ENCODE results near the gene HAGHL. TPM values are rescaled to one million over a fixed set of nuclear protein-coding genes. Genes with fewer than 3 reads are reported as not detected.

Gene HAGHL, protein sequence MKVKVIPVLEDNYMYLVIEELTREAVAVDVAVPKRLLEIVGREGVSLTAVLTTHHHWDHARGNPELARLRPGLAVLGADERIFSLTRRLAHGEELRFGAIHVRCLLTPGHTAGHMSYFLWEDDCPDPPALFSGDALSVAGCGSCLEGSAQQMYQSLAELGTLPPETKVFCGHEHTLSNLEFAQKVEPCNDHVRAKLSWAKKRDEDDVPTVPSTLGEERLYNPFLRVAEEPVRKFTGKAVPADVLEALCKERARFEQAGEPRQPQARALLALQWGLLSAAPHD
- total RNA-seq (10 to 100 TPM in 1 of 2 donors, 1 to 10 TPM in 1; 9.8 to 12.5 TPM), total RNA-seq (6.4 to 6.7 reads per million in 2 donors)

DNA sequence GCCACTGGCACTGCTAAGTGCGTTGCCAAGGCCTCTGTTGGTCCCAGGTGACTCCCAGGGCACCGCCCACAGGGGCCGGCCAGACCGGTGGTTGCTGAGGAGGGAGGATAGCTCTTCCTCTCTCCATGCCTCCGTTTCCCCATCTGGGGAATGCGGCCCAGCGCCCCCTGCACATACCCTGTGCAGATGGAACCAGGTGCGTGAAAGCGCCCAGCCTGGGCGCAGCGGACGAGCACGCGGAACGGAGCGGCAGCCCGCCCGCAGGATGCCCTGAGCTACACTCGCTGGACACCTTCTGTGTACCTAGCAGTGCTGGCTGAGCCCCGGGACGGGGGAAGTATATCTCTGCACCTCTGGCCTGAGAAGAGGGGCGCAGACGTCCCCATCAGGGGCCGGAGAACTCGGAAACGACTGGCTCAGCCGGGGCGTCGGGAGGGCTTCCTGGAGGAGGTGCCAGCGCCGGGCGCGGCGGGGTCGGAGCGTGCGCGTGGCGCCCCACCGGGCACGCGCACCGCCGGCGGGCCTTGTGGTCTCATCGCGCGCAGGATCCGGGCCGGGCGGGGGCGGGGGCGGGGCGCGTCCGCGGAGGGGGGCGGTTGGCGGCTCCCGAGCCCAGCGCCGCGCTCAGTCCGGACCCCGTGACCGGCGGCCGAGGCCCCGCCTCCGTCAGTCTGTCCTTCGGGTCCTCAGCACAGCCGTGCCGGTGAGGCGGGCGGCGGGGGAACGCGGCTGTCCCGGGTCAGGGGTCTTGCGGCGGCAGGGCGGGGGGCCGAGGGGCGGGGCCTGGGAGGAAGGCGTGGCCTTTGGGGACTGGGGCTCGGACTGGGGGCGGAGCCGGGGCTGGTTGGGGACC lies at the start of gene HAGHL, which contains the start of gene CCDC78:
TSS of gene HAGHL (plus strand) at position 669 of the 853 bp plus-strand sequence. CDS start 404 bp downstream, outside the sequence.
TSS of gene CCDC78 (minus strand) at position 6 of the 853 bp plus-strand sequence. CDS start 76 bp downstream, outside the sequence.
- Mint-ChIP-seq H3K36me3 (ENCODE audit: low read depth) (no peaks in the 10 kb centered on the region), H3K4me1 (no peaks in the 10 kb centered on the region), H3K4me3 (peak within 1 kb of the TSS; percentile 83), H3K27ac (peak within 1 kb of the TSS; percentile 54), H3K27me3 (no peaks in the 10 kb centered on the region)
- no peaks in the 10 kb centered on the region for H3K9me3 ChIP-seq (ENCODE audit: control insufficient read depth, low read length, poor library complexity, severe bottlenecking)
- DNase-seq = peak in 2 of 3 donors; percentile 50 to 56
- peak; percentile 23 for ATAC-seq

DNA sequence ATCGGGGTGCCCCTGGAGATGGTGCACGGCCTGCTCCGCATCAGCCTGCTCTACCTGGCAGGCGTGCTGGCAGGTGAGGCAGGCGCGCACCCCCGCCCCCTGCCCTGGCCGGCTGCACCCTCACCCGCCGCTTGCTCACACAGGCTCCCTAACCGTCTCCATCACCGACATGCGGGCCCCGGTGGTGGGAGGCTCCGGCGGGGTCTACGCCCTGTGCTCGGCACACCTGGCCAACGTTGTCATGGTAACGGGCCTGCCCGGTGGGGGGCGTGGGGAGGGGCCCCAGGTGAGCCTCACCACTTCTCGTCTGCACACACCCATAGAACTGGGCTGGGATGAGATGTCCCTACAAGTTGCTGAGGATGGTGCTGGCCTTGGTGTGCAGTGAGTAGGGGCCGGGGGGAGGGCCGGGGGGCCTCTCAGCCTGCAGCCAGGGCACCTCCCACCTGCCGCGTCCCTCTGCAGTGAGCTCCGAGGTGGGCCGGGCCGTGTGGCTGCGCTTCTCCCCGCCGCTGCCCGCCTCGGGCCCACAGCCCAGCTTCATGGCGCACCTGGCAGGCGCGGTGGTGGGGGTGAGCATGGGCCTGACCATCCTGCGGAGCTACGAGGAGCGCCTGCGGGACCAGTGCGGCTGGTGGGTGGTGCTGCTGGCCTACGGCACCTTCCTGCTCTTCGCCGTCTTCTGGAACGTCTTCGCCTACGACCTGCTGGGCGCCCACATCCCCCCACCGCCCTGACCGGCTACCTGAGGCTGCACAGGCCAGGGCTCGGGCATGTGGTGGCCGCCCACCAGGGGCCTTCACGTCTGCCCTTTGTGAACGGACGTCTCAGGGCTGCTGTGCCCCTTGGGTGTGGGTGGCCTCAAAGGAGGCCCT lies 49.4 kb upstream of the HAGHL start:
- Mint-ChIP-seq H3K27me3 (no peaks in the 10 kb centered on the region), H3K27ac (no peak overlapping the region), H3K4me3 (peak overlapping the region; percentile 80), H3K4me1 (peaks cover 20% of the 10 kb centered on the region), H3K36me3 (ENCODE audit: low read depth) (no peaks in the 10 kb centered on the region)
- no peaks in the 10 kb centered on the region for H3K9me3 ChIP-seq (ENCODE audit: control insufficient read depth, low read length, poor library complexity, severe bottlenecking)
- no peak for ATAC-seq
- DNase-seq = no peak

DNA sequence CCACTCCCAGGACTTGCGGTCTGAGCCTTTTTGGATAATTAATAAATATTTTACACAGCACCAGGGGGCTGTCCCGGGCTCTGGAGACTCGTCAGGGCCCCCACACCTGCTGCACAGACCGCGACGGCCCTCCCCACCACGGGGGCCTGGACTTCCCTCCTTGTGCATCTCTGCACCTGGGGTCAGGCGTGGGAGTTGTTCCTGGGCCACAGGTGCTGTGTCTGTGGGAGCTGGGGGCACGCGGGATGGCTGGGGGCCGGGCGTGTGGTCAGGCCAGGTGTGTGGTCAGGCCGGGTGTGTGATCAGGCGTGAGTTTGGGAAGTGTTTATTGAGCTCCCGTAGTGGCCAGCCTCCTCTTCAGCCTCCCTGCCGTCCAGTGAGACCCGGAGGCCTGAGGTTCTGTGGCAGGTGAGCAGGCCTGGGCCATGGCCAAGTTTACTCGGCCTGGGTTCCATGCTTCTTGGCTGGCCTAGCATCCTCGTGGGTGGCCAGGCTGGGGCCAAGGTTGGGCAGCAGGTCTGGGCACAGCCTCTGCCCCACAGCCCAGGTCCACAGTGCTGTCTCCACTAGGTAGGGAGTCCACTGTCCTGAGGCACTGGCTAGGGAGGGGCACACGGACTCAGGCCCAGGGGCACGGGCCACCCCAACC lies 48.6 kb upstream of the HAGHL start:
- Mint-ChIP-seq H3K4me1 (peaks cover 25% of the 10 kb centered on the region), H3K36me3 (ENCODE audit: low read depth) (no peaks in the 10 kb centered on the region), H3K27ac (peak overlapping the region; percentile 34), H3K4me3 (peak overlapping the region; percentile 76), H3K27me3 (no peaks in the 10 kb centered on the region)
- H3K9me3 ChIP-seq (ENCODE audit: control insufficient read depth, low read length, poor library complexity, severe bottlenecking) = no peaks in the 10 kb centered on the region
- no peak for ATAC-seq
- DNase-seq = no peak

DNA sequence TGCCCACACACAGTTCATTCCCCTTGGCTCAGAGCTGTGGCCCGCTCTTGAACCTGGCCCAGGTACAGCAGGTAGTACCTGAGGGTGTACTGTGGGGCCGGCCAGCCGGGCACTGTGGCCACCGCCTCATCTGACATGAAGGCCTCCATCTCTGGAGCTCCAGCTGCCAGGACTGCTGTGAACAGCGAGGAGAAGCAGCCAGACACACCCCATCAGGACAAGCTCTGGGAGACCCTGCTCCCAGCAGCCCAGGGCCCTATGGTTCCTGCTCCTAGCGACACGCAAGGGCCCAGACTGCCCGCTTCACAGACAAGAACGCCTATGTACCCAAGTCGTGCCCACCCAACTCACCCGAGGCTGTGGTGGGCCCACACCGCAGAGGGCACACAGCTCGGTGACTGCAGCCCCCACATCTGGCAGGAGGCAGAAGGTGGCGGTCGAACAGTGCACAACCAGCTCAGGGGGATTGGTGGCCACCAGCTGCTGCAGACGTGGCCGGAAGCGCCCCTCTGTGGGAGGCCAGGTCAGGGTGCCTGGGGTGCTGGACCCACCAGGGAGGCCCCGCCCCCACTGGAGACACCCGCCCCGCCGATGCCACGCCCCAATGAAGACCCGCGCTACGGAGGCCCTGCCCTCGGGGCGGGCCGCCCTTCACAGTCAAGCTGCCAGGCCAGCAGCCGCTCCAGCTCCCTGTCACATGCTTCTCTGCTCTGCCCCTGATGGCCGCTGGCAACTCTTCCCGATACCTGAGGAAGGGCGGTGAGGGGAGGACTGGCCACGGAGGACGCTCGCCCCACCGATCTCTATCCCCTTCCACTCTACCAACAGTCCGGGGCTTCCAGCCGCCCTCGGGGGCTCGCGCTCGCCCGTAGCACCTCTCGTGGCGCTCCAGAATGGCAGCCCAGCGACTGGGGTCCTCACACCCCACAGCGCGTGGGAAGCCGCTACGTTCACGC lies 47.8 kb upstream of the HAGHL start:
- Mint-ChIP-seq H3K4me3 (peak overlapping the region; percentile 82), H3K4me1 (peaks cover 26% of the 10 kb centered on the region), H3K36me3 (ENCODE audit: low read depth) (no peaks in the 10 kb centered on the region), H3K27me3 (no peaks in the 10 kb centered on the region), H3K27ac (peak overlapping the region; percentile 34)
- H3K9me3 ChIP-seq (ENCODE audit: control insufficient read depth, low read length, poor library complexity, severe bottlenecking) = no peaks in the 10 kb centered on the region
- ATAC-seq (no peak), DNase-seq (peak in 2 of 3 donors; percentile 50 to 53)

DNA sequence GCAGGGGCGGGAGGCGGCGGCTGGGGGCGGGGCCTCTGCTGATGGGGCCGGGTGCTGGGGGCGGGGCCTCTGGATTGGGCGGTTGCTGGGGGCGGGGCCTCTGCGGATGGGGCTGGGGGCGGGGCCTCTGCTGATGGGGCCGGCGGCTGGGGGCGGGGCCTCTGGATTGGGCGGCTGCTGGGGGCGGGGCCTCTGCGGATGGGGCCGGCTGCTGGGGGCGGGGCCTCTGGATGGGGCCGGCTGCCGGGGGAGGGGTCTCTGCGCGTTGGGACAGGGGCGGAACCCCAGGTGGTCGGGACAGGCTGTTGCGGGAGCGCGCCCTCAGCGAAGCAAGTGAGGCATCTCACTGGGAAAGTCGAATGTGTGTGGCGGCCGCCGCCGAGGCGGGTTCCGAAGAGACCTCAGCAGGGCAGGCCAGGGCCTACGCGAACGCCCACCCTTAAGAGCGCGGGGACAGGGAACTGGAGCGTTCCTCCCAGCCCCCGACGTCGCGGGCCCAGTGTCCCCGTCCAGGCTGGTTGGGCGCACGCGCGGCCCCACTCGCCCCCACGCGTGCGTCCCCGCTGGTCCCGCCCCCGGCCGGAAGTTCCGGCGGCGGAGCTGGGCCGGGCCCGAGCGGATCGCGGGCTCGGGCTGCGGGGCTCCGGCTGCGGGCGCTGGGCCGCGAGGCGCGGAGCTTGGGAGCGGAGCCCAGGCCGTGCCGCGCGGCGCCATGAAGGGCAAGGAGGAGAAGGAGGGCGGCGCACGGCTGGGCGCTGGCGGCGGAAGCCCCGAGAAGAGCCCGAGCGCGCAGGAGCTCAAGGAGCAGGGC lies 46.9 kb upstream of the HAGHL start, which contains the start of gene STUB1:
TSS of gene STUB1 (plus strand) at position 597 of the 811 bp plus-strand sequence. CDS start at position 713, 116 bp downstream.
- ATAC-seq (peak; percentile 55), DNase-seq (peak; percentile 76 to 89 (median 89))
- no peaks in the 10 kb centered on the region for H3K9me3 ChIP-seq (ENCODE audit: control insufficient read depth, low read length, poor library complexity, severe bottlenecking)
- Mint-ChIP-seq H3K4me3 (peak within 1 kb of the TSS; percentile 83), H3K4me1 (peaks cover 22% of the 10 kb centered on the region), H3K36me3 (ENCODE audit: low read depth) (no peaks in the 10 kb centered on the region), H3K27me3 (no peaks in the 10 kb centered on the region), H3K27ac (peak within 1 kb of the TSS; percentile 37)

DNA sequence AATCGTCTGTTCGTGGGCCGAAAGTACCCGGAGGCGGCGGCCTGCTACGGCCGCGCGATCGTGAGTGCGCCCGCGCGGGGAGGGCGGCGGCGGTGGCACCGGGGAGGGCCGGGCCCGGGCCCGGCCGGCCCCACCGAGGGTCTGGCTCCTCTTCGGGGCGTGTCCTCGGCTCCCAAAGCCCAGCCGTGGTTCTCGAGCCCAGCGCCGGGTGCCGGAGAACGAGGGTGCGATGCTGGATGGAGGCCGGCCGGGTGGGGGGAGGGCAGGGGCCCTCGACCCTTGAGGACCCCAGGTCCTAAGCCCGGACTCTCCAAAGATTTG lies 46.3 kb upstream of the HAGHL start:
- Mint-ChIP-seq H3K36me3 (ENCODE audit: low read depth) (no peaks in the 10 kb centered on the region), H3K27me3 (no peaks in the 10 kb centered on the region), H3K4me3 (peak overlapping the region; percentile 83), H3K4me1 (peaks cover 20% of the 10 kb centered on the region), H3K27ac (peak overlapping the region; percentile 37)
- no peaks in the 10 kb centered on the region for H3K9me3 ChIP-seq (ENCODE audit: control insufficient read depth, low read length, poor library complexity, severe bottlenecking)
- no peak for DNase-seq
- no peak for ATAC-seq

DNA sequence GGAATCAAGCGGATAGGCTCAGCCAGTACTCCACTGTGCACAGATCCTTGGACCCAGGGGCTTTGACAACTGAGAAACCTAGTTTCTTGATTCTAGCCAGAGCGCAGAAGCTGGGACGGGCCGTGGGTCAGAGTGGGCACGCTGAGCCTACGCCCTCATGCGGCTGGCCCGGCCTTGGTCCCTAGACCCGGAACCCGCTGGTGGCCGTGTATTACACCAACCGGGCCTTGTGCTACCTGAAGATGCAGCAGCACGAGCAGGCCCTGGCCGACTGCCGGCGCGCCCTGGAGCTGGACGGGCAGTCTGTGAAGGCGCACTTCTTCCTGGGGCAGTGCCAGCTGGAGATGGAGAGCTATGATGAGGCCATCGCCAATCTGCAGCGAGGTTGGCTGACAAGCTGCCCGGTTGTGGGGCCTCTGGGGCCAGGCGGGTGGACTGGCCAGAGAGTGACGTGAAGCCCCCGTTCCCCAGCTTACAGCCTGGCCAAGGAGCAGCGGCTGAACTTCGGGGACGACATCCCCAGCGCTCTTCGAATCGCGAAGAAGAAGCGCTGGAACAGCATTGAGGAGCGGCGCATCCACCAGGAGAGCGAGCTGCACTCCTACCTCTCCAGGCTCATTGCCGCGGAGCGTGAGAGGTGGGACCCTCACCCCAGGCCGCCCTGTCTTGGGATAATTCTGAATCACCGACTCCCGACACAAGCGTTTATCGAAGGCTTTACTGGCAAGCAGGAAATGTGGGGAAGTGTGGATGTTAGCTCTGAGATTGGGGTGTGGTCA lies 45.8 kb upstream of the HAGHL start:
- Mint-ChIP-seq H3K27ac (peak overlapping the region; percentile 37), H3K4me3 (peak overlapping the region; percentile 83), H3K36me3 (ENCODE audit: low read depth) (no peaks in the 10 kb centered on the region), H3K4me1 (peaks cover 20% of the 10 kb centered on the region), H3K27me3 (no peaks in the 10 kb centered on the region)
- DNase-seq (no peak), ATAC-seq (no peak)
- no peaks in the 10 kb centered on the region for H3K9me3 ChIP-seq (ENCODE audit: control insufficient read depth, low read length, poor library complexity, severe bottlenecking)

DNA sequence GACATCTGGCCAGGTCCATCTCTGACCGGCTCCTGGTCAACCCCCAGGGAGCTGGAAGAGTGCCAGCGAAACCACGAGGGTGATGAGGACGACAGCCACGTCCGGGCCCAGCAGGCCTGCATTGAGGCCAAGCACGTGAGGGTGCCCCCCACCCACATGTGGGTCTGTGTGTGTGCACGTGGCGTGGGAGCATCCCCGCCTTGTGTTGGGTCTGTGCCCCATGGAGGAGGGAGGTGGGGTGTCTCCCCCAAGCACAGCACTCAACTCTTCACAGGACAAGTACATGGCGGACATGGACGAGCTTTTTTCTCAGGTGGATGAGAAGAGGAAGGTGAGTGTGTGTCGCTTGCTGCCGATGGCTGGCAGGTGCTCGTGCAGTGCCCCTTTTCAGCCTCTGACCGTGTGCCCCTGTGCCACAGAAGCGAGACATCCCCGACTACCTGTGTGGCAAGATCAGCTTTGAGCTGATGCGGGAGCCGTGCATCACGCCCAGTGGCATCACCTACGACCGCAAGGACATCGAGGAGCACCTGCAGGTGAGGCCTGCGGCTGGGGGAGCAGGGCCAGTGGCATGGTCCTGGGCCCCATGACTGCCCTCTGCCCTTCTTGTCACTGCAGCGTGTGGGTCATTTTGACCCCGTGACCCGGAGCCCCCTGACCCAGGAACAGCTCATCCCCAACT lies 45.0 kb upstream of the HAGHL start:
- DNase-seq (no peak), ATAC-seq (no peak)
- Mint-ChIP-seq H3K4me3 (peak overlapping the region; percentile 43), H3K27me3 (no peaks in the 10 kb centered on the region), H3K36me3 (ENCODE audit: low read depth) (no peaks in the 10 kb centered on the region), H3K27ac (peak overlapping the region; percentile 61), H3K4me1 (peaks cover 20% of the 10 kb centered on the region)
- H3K9me3 ChIP-seq (ENCODE audit: control insufficient read depth, low read length, poor library complexity, severe bottlenecking) = no peaks in the 10 kb centered on the region

DNA sequence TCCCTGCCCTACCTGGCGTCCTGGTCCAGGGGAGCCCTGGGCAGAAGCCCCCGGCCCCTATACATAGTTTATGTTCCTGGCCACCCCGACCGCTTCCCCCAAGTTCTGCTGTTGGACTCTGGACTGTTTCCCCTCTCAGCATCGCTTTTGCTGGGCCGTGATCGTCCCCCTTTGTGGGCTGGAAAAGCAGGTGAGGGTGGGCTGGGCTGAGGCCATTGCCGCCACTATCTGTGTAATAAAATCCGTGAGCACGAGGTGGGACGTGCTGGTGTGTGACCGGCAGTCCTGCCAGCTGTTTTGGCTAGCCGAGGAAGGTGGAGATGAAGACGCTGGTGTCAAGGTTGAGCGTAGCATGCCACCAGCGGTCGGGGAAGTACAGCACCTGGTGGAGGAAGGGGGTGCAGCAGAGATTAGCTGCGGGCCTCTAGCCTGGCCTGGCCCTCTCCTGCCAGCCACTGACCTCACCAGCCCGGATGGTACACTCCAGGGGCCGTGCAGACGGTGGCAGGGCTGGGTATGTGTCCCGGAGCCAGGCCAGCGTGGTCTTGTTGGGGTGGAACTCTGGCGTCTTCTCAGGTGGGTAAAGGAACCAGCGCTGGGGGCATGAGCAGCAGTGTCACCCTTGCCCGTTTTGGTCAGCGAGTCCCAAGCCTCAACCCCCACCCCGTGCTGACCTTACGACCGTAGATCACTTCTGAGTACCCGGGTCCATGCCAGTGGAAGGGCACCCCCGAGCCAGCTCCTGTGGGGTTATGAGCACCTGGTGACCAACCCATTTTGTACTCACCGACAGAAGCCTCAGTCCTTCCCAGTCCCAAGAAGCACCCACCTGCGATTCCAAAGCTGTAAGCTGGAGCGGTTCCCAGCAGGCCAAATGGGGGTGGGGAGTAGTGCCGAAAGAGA lies 44.2 kb upstream of the HAGHL start:
- H3K9me3 ChIP-seq (ENCODE audit: control insufficient read depth, low read length, poor library complexity, severe bottlenecking) = no peaks in the 10 kb centered on the region
- Mint-ChIP-seq H3K4me3 (peak overlapping the region; percentile 84), H3K27ac (peak overlapping the region; percentile 61), H3K36me3 (ENCODE audit: low read depth) (no peaks in the 10 kb centered on the region), H3K27me3 (no peaks in the 10 kb centered on the region), H3K4me1 (peaks cover 20% of the 10 kb centered on the region)
- DNase-seq = no peak
- no peak for ATAC-seq

All from T-helper 17 cell (primary cell).